HTERT RPE-1 (cell line): ENCODE data around the gene ZNF397.

Experiments used
- in situ Hi-C: fragments of 300-500 bp; cut with MboI; formaldehyde crosslinking; loops from 4 replicates; pipeline ENCODE4 v1.14.3; 2020; ENCODE audit warnings: low sequenced_read_pairs

ZNF397 gene

GRCh38 chr18:35245719-35246317 is 5.0 kb downstream of the ZNF397 start:
- in situ Hi-C loops, result no loop called here

- in situ Hi-C loops, result no loop called here
Observed at GRCh38 chr18:35246831-35247230, 6.0 kb downstream of the ZNF397 start.

DNA sequence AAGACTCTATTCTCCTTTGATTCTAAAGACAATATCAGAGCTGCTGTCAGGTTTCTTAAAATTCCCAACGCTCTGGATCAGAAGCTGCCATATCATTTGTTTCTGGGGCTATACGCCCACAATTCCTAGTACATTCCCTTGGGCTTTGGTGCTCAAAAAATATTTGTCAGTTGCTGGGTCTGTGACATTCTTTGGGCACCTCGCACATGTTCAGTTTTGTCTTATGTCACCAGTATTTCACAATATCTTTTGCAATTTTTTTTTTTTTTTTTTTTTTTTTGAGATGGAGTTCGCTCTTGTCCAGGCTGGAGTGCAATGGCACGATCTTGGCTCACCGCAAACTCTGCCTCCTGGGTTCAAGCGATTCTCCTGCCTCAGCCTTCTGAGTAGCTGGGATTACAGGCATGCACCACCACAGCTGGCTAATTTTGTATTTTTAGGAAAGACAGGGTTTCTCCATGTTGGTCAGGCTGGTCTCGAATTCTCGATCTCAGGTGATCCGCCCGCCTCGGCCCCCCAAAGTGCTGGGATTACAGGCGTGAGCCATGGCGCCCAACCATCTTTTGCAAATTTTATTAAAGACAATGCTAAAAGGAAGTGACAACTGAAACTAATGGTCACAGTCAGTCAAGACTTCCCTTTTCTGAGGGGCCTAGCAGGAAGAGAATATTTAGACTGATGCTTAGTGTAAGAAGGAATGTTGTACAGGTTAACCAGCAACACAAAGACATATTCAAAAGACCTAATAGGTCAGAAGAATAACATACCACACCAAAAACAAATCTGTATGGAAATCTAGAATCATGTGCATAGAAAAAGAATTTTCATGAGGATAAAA is 6.8 kb downstream of the ZNF397 start:
- in situ Hi-C loops, result no loop called here

DNA sequence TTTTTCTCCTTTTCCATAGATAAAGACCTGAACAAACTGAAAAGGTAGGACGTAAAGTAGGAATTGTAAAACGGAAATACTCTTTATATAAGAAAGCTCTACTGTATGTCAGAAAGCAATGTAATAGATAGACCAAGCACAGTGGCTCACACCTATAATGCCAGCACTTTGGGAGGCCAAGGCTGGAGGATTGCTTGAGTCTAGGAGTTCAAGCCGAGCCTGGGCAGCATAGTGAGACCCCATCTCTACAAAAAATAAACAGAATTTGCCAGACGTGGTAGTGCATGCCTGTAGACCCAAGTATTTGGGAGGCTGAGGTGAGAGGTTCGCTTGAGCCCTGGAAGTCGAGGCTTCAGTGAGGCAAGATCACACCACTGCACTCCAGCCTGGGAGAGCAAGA is 7.6 kb downstream of the ZNF397 start:
- in situ Hi-C loops, result no loop called here

DNA sequence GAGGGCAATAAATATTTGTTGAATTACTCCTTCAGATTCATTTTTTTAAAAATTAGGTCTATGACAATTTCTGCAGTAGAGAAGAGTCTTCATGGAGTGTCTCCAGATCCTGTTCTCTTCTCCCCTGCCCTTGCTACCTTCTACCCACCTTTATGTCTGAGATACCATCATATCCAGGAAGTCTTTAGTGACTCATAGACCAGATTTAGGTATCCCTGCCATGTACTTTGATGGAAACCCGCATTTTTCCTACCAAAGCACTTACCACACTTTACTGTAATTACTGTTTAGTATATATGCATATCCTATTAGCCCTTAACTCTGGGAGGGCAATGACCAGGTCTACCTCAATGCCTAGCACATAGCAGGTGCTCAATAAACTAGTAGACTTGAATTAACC is 11.6 kb downstream of the ZNF397 start:
- in situ Hi-C loops, result no loop called here

DNA sequence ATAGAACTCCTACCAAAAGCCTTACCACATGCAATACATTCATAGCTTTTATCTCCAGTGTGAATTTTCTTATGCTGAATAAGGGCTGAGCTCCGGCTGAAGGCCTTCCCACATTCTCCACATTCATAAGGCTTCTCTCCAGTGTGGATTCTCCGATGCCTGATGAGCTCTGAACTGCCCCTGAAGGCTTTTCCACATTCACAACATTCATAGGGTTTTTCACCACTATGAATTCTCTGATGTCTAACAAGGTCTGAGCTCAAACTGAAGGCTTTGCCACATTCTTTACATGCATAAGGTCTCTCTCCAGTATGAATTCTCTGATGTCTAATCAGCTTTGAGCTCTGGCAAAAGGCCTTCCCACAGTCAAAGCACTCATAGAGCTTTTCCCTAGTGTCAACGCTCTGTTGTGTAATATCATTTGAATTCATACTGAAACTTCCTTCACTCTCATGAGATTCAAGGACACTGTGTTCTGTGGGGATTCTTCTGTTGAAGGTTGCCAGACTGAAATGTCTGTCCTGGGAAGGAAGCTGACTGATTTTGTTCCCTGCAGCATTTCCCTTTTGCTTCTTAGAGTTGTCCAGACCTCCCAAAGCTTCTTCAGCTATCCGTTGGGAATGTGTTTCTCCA is 12.9 kb downstream of the ZNF397 start:
- in situ Hi-C loops, result no loop called here

DNA sequence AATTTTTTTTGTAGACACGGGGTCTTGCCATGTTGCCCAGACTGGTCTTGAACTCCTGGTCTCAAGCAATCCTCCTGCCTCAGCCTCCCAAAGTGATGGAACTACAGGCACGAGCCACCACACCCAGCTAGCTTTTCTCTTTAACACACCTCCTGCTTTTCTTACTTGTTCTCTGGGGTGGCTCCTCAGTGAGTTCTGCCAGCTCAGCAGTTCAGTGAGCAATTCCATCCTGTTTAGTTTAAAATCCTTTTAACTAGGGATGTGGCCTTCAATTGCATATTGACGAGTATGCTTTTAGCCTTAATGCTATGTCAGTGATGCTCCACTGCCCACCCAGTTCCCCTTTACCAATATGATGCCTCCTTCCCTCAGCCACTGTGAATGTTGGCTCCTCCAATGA is 16.1 kb downstream of the ZNF397 start:
- in situ Hi-C loops, result no loop called here

DNA sequence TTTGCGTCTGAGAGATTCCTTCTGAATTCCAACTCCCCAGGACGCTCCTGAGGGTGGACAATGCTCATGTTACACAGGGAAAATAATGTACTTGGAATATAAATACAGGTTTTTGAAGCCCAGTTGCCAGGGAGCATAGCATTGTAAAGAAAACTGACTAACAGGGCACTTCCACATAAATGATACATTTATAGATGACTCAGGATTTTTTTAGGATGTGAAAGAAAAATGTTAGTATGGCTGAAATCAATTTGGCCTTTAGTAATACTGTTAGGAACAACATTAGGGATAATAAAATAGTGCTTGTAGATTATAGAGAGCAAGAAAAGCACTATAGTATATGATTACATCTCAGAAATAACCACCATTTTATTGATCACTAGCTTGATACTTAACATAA is 23.6 kb downstream of the ZNF397 start:
- in situ Hi-C loops, result no loop called here

DNA sequence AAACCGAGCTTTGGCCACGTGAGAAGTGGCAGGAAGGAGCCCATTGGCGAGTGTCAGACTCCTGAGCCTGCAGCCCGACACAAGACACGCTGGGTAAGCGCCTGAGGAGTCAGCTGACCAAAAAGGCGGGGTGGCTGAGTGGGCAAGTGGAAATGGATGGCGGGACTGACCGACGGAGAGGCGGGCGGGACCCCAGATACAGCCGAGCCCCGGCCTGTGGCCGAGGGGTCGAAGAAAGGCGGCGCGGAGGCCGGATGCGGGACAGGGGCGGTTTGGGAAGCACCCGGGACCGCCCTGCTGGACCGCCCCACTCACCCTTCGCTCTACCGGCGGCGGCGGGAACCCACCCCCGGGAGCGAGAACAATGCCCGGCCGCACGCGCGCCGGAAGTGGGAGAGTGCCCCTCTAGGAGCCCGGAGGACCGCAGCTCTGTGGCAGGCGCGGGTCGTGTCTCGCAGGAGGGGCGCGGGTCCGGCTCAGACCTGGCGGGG is 26.4 kb downstream of the ZNF397 start:
- in situ Hi-C loops, result no loop called here

DNA sequence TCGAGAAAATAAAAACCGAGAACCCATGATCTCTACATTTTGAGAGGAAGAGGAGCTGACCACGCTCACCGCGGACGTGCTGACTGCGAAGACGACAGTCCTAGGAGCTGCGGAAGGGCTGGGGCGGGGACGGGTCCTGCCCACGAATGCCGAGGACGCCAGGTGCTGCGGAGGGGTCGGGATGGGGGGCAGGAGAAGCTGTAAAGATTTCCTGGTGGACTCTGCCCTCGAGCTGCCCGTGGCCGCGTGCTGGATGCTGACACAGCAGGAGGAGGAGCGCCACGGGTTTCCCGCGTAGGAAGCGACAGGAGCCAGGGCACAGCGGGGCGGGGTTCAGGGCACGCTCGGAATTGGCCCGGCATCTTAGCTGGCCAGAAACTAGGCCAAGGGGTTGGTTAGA is 27.0 kb downstream of the ZNF397 start:
- in situ Hi-C loops, result no loop called here

GRCh38 chr18:35268821-35269220 is 28.0 kb downstream of the ZNF397 start:
- in situ Hi-C loops, result no loop called here

- in situ Hi-C loops, result no loop called here
Observed at GRCh38 chr18:35271656-35272055, 30.8 kb downstream of the ZNF397 start.

GRCh38 chr18:35276267-35276666 is 35.4 kb downstream of the ZNF397 start:
- in situ Hi-C loops, result no loop called here

DNA sequence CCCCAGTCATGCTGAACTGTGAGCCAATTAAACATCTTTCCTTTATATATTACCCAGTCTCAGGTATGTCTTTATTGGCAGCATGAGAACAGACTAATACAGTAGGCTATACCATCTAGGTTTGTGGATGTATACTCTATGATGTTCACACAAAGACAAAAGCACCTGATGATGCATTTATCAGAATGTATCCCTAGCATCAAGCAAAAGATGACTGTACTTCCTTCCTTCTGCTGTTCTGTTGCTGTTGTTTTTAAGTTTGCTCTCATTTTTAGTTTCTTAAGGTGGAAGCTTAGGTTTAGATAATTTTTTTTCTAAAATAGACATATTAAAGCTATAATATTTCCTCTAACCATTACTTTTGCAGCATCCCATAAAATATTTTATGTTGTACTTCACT is 36.8 kb downstream of the ZNF397 start:
- in situ Hi-C loops, result no loop called here

DNA sequence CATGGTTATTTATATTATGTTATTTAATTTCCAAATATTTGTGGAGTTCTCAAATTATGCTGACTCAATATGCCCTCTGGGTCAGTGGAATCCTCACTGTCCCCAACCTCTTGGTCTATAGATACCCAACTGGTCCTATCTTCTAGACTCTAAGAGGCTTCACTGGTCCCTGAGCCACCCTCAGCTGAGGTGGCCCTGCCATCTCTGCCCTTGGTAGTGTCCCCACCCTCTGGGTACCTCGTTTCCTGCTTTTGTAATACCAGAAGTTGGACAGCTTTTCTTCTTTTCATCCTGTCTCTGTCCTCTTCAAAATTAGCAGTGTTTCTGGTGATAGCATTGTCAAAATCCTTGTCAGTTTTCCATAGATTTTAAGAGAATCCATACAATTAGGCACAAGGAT is 37.3 kb downstream of the ZNF397 start:
- in situ Hi-C loops, result no loop called here

GRCh38 chr18:35278969-35279368 is 38.1 kb downstream of the ZNF397 start:
- in situ Hi-C loops, result no loop called here

DNA sequence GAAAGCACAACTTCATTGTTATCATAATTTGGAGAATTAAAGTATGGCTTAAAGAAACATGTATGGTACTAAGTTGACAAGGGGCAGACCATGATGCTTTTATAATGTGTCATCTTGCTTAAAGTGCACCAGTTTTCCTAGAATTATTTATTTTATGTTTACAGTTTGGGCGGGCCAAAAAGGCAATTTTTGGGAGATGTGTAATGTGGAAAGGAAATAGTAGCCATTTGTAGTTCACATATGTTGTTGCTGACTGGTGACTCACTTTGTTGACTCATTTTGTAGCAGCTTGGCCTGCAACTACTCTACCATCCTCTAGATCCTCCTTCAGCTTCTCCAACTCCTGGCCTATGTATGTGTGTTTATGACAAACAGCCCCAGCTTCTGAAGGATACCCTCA is 41.5 kb downstream of the ZNF397 start:
- in situ Hi-C loops, result no loop called here

GRCh38 chr18:35283923-35284794 is 43.3 kb downstream of the ZNF397 start:
- in situ Hi-C loops, result no loop called here

DNA sequence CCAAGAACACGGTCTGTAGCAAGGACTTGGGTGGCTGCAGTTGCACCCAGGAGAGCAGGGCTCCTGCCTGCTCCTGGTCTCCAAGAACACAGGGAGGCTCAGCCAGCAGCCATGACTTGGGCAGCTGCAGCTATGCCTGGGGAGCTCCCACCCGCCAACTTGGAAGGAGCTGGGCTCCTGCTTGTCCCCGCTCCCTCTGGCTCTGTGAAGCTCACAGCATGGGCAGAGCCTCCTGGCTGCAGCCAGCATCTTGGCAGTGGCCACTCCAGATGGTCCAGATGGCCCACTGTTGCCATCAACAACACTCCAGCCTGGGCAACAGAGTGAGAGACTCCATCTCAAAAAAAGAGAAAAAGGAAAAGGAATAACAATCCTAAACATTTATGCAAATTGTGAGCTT is 44.0 kb downstream of the ZNF397 start:
- in situ Hi-C loops, result no loop called here

GRCh38 chr18:35289293-35289692 is 48.5 kb downstream of the ZNF397 start:
- in situ Hi-C loops, result no loop called here

DNA sequence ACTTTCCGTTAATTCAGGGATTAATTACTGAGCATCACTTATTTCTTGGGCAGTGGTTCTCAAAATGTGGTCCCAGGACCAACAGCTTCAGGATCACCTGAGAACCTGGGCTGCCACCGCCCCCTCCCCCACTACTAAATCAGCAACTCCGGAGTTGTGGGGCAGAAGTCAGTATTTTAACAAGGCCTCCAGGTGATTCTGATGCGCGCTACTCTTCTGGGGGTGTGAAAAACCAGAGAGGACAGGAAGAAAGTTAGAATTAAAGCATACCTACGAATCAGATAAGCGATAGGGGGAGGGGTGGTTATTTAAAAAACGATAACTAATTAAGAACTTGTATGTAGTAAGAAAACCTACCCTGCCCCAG is 48.9 kb downstream of the ZNF397 start:
- in situ Hi-C loops, result no loop called here
